ENCODE measurements around the gene SLC2A8.

Gene SLC2A8, protein sequence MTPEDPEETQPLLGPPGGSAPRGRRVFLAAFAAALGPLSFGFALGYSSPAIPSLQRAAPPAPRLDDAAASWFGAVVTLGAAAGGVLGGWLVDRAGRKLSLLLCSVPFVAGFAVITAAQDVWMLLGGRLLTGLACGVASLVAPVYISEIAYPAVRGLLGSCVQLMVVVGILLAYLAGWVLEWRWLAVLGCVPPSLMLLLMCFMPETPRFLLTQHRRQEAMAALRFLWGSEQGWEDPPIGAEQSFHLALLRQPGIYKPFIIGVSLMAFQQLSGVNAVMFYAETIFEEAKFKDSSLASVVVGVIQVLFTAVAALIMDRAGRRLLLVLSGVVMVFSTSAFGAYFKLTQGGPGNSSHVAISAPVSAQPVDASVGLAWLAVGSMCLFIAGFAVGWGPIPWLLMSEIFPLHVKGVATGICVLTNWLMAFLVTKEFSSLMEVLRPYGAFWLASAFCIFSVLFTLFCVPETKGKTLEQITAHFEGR

DNA sequence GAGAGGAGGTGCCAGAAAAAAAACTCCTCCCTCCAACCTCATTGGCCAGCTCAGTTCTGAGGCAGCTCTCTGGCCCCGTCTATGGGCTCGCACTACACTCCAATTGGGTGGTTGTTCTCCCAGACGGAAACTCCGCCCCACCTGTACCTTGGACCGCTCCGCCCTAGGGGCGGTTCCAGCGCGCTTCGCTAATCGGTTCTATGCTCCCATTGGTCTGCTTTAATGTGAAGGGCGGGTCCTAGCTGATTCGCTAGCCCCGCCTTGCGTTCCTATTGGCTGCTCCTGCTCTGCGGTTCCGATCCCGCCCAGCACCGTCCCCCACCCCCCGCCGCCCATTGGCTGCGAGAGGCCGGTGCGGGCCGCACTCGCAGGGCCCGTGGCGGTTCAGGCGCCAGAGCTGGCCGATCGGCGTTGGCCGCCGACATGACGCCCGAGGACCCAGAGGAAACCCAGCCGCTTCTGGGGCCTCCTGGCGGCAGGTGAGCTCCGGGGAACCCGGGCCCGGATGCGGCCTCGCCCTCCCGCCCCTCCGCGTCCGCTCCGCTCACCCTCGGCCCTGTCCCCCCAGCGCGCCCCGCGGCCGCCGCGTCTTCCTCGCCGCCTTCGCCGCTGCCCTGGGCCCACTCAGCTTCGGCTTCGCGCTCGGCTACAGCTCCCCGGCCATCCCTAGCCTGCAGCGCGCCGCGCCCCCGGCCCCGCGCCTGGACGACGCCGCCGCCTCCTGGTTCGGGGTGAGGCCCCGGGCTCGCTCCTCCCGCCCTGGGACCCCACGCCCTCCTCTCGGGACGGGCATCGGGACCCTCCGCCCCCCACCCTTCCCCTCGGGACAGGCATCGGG lies at the start of gene SLC2A8:
Gene SLC2A8 (plus strand): TSS at position 362 of the 838 bp plus-strand sequence. CDS start 62 bp downstream, at position 424.
- DNase-seq (ENCODE audit: low spot score) = peak; percentile 96

DNA sequence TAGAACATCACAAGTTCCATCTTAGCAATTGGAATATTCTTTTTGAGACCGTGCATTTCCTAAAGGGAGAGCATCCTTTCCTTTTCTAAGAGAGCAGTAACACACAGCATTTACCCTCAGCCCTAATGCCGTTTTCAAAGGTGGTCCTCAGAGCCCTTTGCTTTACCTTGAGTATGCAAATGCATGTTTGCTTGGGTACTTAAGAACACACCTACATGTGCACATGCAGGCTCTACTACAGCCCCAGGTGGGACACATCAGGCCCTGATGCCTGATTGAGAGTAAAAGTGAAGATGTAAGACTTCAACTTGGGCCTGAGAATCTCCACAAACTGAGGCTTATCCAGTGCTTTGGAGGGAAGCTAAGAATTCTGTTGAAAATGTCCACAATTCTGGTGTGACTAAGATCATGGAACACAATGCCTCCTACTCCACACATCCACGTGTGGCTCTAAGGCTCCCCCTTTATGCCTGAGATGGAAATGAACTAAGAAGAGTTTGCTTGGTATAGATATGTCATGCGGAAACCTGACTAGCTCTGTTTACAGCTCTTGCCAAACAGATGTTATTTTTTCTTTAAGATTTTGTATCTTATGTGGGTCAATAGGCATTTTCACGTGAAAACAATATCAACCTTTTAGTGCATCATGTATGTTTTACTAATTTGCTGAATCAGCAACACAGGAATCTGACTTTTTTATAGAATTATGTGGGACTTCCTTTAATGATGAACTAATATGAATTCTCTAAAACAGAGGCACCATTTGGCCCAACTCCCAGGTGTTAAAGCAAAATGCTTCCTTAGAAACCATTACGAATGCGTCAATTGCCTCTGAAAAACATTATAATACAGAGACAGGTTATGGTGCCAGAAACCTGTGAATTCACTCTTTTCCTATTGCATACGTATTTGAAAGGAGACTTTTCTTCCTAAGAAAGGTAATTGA lies 48.9 kb upstream of the SLC2A8 start:
- DNase-seq (ENCODE audit: low spot score) = no peak

DNA sequence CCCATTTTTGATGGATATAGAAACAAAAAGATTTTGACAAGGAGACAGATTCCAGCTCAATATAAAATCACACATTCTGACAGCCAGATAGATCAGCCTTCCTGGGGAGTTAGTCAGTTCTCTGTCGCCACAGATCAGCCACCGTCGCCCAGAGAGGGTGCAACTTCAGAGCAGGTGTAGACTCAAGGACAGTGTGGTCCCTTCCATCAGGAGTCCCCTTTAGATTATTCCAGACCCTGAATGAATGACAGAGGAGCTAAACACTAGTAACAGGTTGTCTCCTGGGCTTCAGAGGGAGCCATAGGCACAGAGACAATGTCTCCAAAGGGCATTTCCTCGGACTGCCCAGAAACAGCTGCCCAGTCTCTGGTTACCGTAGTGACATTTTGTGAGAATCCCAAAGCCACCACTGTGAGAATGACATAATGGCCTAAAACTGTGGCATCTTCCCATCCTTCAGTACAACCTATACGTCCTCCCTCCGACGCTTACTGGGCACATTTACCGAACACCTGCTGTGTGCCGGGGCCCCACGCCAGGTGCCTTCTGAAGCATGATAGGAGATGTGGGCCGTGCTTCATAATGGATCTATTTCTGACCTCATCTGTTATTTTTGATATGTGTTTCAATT lies 47.4 kb upstream of the SLC2A8 start:
- DNase-seq (ENCODE audit: low spot score) = no peak

DNA sequence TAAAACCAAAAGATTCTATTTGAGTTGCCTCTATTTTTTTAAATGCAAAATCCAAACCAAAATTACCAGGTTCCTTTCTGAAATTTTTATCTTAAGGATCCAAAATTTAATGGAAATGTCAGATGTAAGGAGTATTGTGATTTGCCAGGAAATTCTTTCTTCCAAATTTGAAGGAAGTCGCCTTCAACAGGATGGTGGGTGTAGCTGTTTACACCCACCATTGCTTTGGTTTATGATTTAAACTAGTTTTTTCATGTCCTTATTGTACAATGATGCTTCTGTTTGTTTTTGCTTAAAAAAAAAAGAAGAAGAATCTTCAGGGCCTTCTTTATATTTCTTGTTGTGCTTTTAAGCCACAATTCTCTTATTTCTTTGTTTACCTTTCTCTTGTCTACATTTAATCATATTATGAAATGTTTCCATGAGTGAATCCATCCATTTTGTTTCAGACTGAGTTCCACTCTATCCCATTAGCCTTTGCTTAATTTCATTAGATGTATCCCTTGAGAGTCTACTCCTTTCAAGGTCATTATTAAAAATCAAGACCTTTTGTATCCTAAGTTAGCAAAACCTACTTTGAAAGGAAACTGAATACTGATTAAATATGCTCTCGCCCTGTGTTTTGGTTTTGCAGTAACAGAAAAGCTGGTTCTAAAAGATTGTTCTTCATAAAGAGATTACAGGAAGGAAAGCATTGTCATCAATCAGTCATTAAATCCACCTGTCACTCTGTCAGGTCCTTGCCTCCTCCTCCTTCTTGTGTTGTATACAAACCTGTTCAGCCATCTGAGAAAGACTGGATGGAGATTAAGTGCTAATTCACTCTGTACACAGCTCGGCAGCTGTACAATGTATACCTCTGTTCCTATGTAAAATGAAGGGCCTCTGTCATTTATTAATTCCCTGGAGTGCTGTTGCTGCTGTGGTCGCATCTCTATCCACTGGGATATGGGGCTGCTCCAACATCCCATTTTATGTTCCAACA lies 45.5 kb upstream of the SLC2A8 start:
- no peak for DNase-seq (ENCODE audit: low spot score)

DNA sequence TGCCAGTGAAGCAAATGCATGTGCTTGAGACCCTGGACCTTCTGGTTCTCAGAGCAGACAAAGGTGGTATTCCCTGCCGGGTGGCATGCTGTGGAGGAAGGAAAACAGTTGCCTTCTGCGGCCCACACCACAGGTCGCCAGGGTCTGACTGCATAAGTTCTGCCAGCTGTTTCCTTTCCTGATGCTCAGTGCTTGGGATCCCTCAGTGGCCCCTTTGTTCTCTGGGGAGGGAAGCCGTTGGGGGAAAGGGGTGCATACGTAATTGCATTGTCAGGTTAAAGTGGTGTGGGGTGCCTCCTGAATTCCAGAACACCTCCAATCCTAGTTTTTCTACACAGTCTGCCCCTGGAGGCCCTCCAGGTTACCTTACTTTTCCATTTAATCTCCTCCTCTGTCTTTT lies 43.1 kb upstream of the SLC2A8 start:
- DNase-seq (ENCODE audit: low spot score) = peak; percentile 48

DNA sequence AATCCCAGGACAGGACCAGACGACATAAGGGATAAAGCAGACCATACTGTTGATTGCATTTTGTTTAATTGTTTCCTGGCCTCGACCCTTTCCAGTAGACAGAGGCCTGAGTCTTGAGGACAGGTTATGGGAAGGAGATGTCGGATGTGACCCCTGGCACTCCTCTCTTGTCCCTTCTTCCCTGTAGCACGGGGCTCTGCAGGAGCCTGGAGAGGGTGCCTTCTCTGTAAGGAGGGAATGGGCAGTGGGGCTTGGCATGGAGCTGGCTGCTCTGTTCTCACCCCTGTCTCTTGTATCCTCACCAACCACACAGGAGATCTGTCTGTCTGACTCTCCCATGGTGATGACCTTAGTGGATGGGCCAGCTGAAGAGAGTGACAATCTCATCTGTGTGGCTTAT lies 40.1 kb upstream of the SLC2A8 start:
- DNase-seq (ENCODE audit: low spot score) = no peak

DNA sequence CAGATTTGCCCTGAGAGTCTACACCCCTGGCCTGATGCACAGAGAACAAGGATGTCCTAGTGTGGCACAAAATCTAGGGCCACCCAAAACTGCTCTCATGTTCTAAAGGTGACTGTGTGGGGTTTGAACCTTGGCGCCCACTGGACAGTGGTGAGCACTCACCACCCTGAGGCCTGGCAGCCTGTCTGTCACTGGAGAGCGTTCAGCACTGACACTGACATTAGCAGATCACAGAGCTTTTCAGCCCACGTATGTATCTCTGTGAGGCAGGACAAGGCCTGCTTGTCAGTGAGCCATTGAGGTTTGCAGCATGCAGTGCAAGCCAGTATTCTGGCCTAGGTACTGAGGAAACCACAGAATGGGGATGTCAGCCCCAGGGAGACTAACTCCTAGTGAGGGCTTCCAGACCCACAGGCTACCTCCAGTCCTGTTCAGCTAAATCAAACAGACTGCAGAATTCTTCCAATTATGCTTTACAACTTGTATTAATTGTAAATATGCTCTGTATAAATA lies 38.9 kb upstream of the SLC2A8 start:
- DNase-seq (ENCODE audit: low spot score) = no peak

DNA sequence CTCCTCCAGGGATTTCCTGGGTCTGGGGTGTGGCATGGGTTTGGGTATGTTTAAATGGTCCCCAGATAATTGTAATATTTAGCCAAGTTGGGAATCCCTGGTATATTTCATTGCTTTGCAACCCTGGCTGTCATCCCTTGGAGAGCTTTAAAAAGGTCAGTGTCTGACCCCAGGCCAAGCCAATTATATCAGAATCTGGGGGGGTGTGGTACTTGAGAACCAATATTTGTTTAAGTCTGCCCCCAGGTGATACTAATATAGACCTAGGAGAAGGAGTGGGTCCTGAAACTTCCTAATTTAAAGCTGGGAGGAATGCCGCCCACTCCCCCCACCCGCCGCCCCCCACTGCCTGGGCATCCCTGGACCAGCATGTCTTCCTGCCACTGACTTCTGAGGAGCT lies 38.2 kb upstream of the SLC2A8 start:
- DNase-seq (ENCODE audit: low spot score) = no peak

DNA sequence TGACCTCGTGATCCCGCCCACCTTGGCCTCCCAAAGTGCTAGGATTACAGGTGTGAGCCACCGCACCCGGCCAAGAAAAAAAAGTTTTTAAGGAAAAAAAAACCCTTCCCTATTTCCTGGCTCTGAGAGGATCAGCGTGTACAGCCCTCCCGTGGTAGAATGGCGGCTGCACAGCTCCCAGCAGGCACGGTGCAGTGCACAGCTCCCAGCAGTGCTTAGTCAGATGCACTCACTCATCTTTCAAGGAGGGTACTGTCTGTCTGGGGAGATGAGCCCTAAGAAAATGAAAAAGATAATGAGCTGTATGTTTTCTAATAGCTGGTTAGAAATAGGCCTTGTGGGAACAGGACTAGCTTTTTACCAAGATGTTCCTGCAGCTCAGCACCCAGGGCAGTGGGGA lies 36.7 kb upstream of the SLC2A8 start:
- no peak for DNase-seq (ENCODE audit: low spot score)

DNA sequence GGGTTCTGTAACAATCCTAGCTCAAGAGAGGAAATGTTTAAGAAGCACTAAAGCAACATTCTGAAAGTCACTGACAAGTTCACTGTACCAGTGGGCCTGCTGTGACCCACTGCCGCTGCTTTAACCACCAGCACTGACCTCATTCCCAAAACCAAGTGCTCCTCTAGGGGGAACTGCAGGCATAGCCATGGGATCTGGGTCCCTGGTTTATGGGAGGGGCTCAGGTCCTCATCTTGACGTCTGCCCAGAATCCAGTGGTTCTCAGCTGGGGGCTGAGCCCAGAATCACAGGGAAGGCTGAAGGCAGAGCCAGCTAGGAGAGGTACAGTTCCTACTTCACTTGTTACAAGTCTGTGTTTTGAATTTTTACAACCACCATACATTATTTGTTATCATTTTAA lies 36.1 kb upstream of the SLC2A8 start:
- DNase-seq (ENCODE audit: low spot score) = peak; percentile 68

DNA sequence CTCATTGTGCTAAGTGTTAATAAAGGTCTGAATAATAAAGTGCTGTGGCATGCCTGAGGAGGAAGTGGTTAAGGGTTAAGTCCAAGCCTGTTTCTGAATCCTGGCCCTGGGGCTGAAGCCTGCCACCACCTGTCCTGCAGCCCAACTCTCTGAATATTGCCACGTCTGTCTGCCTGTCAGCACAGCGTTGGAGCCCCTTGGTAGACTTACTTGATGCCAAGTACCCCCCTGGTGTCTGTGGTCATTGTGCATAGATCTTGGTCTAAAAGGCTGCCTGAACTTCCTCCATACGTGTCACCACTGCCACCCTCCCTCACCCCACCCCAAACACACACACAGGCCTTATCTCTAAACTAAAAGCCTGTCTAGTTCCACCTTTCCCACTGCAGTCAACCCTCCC lies 35.4 kb upstream of the SLC2A8 start:
- no peak for DNase-seq (ENCODE audit: low spot score)

DNA sequence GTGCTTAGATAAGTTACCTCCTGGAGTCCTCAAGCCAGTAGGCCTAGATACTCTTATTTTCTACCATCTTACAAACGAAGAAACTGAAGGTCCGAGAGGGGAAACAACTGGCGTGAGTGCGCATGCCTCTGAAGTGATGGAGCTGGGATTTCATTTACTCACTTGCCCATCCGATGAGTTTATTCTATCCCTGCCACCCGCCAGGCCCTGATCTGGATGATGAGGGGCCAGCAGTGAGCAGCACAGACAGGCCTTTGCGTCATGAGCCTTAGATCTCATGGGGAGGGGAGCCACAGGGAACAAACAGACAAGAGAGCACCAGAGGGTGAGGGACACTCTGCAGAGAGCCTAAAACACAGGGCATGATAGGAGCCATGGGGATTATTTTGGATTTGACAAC lies 34.1 kb upstream of the SLC2A8 start:
- no peak for DNase-seq (ENCODE audit: low spot score)

DNA sequence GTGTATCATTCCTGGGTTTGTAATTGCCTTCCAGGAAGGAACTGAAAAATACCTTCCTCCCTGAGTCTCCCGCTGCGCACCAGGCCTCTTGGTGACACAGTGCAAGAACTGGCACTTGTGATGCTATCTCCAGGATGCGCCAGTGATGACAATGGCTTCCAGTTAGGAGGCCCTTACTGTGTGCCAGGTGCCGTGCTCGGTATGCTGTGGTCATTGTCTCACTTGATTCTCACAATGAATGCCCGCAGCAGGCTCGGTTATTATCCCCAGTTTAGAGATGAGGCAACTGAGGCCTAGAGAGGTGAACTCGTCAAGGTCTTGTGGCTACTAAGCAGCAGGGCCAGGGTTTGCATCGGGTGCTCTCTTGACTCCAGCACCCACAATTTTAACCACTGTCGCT lies 31.5 kb upstream of the SLC2A8 start:
- DNase-seq (ENCODE audit: low spot score) = no peak

DNA sequence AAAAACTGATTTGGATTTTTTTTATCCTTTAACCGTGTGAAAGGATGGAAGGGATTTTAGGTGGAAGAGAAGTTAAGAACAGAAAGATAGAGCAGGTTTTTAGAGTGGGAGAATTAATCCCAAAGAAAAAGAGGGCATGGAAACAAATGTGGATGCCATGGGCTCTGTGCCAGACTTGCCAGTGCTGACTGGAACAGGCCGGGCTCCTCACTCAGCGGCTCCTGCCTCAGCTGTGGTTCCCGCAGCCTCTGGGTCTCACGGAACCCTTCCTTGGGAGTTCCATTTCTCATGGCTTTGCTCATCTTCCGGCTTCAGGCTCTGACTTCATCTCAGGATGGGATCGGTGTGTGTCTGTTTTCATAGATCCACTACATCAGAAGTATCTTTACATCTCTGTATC lies 30.4 kb upstream of the SLC2A8 start:
- DNase-seq (ENCODE audit: low spot score) = no peak

DNA sequence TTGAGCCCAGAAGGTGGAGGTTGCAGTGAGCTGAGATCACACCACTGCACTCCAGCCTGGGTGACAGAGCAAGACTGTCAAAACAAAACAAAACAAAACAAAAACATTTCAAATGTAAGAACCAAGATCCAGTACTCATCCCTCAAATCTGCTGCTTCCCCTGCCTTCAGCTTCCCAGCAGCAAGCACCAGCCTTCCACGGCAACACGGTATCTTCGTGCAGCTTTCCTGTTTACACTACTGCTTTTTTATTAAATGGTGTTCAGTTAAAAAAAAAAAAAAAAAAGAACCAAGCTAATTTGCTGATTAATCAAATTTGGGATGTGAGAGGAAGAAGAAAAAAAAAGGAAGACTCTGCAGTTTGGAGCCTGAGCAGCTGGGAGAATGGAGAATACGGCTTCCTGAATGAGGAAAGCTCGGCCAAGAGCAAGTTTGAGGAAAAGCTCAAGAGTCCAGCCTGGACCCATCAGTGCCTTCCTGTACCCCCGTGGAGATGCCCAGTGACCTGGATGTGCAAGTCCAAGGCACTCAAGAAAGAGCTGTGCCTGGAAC lies 28.0 kb upstream of the SLC2A8 start:
- no peak for DNase-seq (ENCODE audit: low spot score)

DNA sequence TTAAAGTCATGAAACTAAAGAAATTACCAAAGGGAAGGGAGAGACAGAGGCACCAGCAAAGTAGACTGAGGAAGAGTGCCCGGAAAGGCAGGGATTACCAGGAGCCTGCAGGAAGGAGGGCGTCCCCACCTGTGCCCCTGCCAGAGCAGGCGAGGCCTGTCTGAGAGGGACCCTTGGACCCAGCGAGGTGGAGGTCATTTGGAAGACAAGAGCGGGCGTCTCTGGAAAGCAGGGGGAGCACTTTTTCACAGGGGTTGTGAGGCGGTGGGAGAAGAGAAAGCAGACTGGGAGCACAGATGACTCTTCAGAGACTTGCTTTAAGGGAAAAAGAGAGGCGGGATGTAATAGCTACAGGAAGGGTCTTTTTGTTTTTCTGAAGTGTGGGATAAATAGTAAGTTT lies 27.5 kb upstream of the SLC2A8 start:
- DNase-seq (ENCODE audit: low spot score) = no peak

DNA sequence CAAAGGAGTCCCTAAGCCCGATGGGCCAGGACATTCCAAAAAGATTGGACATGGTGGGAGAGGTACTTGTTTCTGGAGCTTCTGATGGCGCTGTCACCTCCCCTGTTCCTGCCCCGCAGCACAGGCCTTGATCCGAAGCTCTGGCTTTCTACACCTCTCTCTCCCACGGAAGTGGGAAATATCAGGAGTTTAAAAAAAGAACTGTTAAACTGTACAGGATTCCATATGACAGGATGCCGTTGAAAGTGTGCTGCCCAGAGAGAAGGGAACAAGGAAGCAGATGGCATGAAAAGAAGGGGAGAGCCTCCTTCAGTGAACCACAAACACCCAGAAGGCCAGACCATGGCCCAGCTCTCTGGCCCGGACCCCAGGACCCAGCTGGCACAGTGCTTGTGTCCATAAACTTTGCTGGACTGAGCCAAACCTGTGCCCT lies 26.8 kb upstream of the SLC2A8 start:
- DNase-seq (ENCODE audit: low spot score) = no peak

DNA sequence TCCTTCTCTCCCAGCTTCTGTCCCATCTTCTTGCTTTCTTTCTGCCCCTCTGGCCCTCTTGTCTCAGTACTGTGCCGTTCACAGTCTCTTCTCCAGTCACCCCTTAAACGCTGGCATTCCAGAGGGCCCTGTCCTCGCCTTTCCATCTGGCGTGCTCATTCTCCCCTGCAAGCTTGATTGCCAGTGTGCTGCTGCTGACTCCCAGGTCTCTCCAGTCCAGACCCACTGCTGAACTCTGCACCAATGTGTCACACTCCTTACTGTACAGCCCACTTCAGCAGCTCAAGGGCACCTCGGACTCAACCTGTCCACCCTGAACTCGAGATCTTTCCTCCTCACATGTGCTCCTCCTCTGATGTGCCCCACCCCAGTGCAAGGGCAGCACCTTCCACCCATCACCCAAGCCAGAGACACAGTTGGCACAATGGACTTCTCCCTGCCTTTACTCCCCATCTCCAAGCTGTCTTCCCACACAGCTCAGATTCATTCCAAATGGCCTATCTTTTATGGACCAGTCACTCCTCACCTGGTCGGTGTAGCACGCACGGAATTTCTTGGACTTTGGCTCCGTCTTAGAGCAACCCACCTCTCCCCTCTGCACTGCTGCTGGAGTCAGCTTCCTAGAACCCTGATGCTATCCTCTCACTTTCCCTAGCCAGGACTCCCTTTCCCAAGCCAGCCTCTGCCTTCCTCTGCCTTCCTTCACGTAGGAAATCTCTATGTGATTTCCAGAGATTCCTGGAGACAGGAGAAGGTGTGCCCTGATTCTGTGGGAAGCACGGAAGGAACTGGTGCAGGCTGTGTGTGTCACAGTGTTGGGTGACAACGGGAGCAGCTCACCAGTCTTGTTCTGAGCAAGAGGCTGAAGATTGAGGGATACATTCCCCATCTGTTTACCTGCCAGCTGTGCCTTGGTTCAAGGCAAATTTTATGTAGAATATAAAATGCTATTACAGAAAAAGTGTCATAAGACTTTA lies 26.0 kb upstream of the SLC2A8 start:
- no peak for DNase-seq (ENCODE audit: low spot score)

DNA sequence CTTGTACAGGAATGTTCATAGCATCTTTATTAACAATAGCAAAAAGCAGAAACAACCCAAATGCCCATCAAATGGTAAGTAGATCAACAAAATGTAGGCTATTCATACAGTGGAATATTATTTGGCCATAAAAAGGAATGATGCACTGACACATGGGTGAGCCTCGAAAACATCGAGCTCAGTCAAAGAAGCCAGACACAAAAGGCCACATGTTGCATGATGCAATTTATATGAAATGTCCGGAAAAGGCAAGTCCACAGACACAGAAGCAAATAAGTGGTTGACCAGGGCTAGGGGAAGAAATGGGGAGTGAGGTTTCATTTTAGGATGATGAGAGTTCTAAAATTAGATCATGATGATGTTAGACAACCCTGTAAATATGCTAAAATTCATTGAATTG lies 16.5 kb upstream of the SLC2A8 start:
- DNase-seq (ENCODE audit: low spot score) = no peak

Measured in iPS-NIHi11 (cell line).